Chondrocyte (in vitro differentiated cells): ENCODE results near the gene ARHGEF11. TPM values are rescaled to one million over a fixed set of nuclear protein-coding genes. Genes with fewer than 3 reads are reported as not detected.

Source experiments
- DNase-seq: peaks from one replicate; pipeline ENCODE4 v3.0.0; 2021; ENCODE audit warnings: mixed read lengths, low spot score
- H3K27ac Mint-ChIP-seq: one replicate; pipeline ENCODE4 v1.8.0; 2021; ENCODE audit warnings: mild to moderate bottlenecking, moderate library complexity, mixed read lengths; ENCODE audit not compliant: unreplicated experiment
- H3K27me3 Mint-ChIP-seq: 2 replicates; pipeline ENCODE4 v1.8.0; 2021; ENCODE audit warnings: low read depth, mixed read lengths
- H3K36me3 Mint-ChIP-seq: 2 replicates; pipeline ENCODE4 v1.8.0; 2021; ENCODE audit warnings: low read depth, mixed read lengths
- H3K4me1 Mint-ChIP-seq: 2 replicates; pipeline ENCODE4 v1.8.0; 2021; ENCODE audit warnings: low read depth, mild to moderate bottlenecking, mixed read lengths
- H3K4me3 Mint-ChIP-seq: one replicate; pipeline ENCODE4 v1.8.0; 2021; ENCODE audit warnings: mild to moderate bottlenecking, moderate library complexity, mixed read lengths; ENCODE audit not compliant: unreplicated experiment
- H3K9me3 Mint-ChIP-seq: 2 replicates; pipeline ENCODE4 v1.8.0; 2021; ENCODE audit warnings: low read depth, mixed read lengths
- CTCF ChIP-seq: fragments of 200-600 bp; sonication (generic); IDR thresholded peaks from 2 replicates; pipeline ENCODE4 v1.5.0; 2021; ENCODE audit warnings: antibody characterized with exemption, mild to moderate bottlenecking, moderate library complexity
- total RNA-seq: library from RNA; stranded (reverse); gene quantifications from 3 replicates; pipeline ENCODE4 v1.2.1, GENCODE V29; 2021

Gene ARHGEF11
- total RNA-seq, 1 donor from 2014 or later, result 34.8 TPM

- no peaks in the 10 kb centered on the region for H3K27me3 Mint-ChIP-seq
- no peak for TF ChIP-seq CTCF
- no peak for DNase-seq
- H3K27ac Mint-ChIP-seq, result no peak overlapping the region
- H3K4me1 Mint-ChIP-seq, result no peaks in the 10 kb centered on the region
- no peaks in the 10 kb centered on the region for H3K9me3 Mint-ChIP-seq
- H3K4me3 Mint-ChIP-seq, result no peak overlapping the region
- peaks cover 2% of the 10 kb centered on the region for H3K36me3 Mint-ChIP-seq
These were observed 52.0 kb downstream of the ARHGEF11 start for GRCh38 chr1:156993426-156994147.

- Mint-ChIP-seq H3K27me3 (no peaks in the 10 kb centered on the region), H3K9me3 (no peaks in the 10 kb centered on the region), H3K4me3 (no peak overlapping the region), H3K27ac (no peak overlapping the region), H3K36me3 (peaks cover 2% of the 10 kb centered on the region), H3K4me1 (no peaks in the 10 kb centered on the region)
- DNase-seq, result no peak
- no peak for TF ChIP-seq CTCF
These were observed 53.3 kb downstream of the ARHGEF11 start for GRCh38 chr1:156992215-156992614.

GRCh38 chr1:156987715-156988114, 57.8 kb downstream of the ARHGEF11 start:
- Mint-ChIP-seq H3K27ac (no peak overlapping the region), H3K36me3 (peaks cover 8% of the 10 kb centered on the region), H3K27me3 (no peaks in the 10 kb centered on the region), H3K9me3 (no peaks in the 10 kb centered on the region), H3K4me3 (no peak overlapping the region), H3K4me1 (no peaks in the 10 kb centered on the region)
- no peak for DNase-seq
- TF ChIP-seq CTCF, result no peak

- H3K9me3 Mint-ChIP-seq, result no peaks in the 10 kb centered on the region
- TF ChIP-seq CTCF, result no peak
- peaks cover 53% of the 10 kb centered on the region for H3K36me3 Mint-ChIP-seq
- no peaks in the 10 kb centered on the region for H3K27me3 Mint-ChIP-seq
- no peak overlapping the region for H3K27ac Mint-ChIP-seq
- H3K4me1 Mint-ChIP-seq, result no peaks in the 10 kb centered on the region
- DNase-seq, result no peak
- H3K4me3 Mint-ChIP-seq, result no peak overlapping the region
These were observed 65.0 kb downstream of the ARHGEF11 start for GRCh38 chr1:156980551-156980950.

DNA sequence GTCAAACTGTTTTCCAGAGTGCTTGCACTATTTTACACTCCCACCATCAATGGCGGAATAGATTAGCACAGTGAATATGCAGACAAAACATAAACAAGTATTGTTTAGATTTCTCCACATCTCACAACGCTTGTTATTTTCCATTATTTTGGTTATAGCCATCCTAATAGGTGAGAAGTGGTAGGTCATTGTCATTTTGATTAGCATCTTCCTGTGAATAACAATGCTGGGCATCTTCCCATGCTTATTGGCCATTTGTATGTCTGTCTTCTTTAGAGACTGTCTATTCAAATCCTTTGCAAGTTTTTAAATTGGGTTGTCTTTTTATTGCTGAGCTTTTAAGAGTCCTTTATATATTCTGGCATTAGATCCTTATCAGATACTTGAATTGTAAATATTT, 70.5 kb downstream of the ARHGEF11 start:
- Mint-ChIP-seq H3K4me1 (no peaks in the 10 kb centered on the region), H3K27ac (no peak overlapping the region), H3K4me3 (no peak overlapping the region), H3K27me3 (no peaks in the 10 kb centered on the region), H3K36me3 (peaks cover 70% of the 10 kb centered on the region), H3K9me3 (no peaks in the 10 kb centered on the region)
- no peak for DNase-seq
- TF ChIP-seq CTCF, result no peak
